K562 (cell line): Measurements from ENCODE around the gene FIGLA. TPM values are rescaled to one million over a fixed set of nuclear protein-coding genes. Genes with fewer than 3 reads are reported as not detected.

Experiments
- ATAC-seq: fragments of 200-7000 bp; cut with Tn5 transposase; 3 replicates; pipeline ENCODE4 v1.9.1; 2020; ENCODE audit warnings: moderate library complexity
- BruUV-seq: library from RNA; stranded (reverse); fragments of 400-500 nt; replicated peaks from 2 replicates; lab custom pipeline; 2021; lab: Mats Ljungman, UMichigan
- CTCF ChIA-PET: fragments of 300-600 bp; formaldehyde crosslinking; extraction: SDS; loops from one replicate; lab custom pipeline; 2021; ENCODE audit warnings: low intra/inter-chr PET ratio; lab: Yijun Ruan, JAX
- POLR2A ChIA-PET: fragments of 300-600, 350-650 bp; sonication (Branson Sonifier 250); formaldehyde crosslinking; extraction: SDS; loops from one replicate; lab custom pipeline; 2021; ENCODE audit warnings: antibody characterized with exemption, inconsistent platforms; lab: Yijun Ruan, JAX
- DNase-seq, 4 experiments: peaks; one replicate each; pipeline versions ENCODE4 v3.0.0 to v3.0.0-alpha.2; 2011 to 2018; ENCODE audit warnings: low spot score in 3 of 4, mixed read lengths in 3 of 4; ENCODE audit errors: extremely low read depth in 1 of 4
- FAIRE-seq: peaks from 2 replicates; lab custom pipeline; 2011; peaks lifted over from hg19 to GRCh38; lab: Jason Lieb, UNC
- H2AFZ ChIP-seq: 2 replicates; pipeline ENCODE4 v1.6.0; 2011; ENCODE audit warnings: low read depth, low read length, control low read depth, inconsistent platforms
- H3K27ac ChIP-seq: fragments of 200-600 bp; 3 replicates; pipeline ENCODE4 v1.8.0; 2011; ENCODE audit warnings: low read depth, mild to moderate bottlenecking, control low read depth, inconsistent platforms, low read length, moderate library complexity, mixed read lengths; ENCODE audit errors: extremely low read depth
- H3K27me3 ChIP-seq, 2 experiments: fragments of 300-600 bp in 1 of 2; 2 replicates in 1 of 2; 3 replicates in 1 of 2; pipeline versions ENCODE4 v1.6.0 to v1.8.0; 2011; ENCODE audit warnings: inconsistent platforms in 2 of 2, low read length in 2 of 2, mild to moderate bottlenecking in 1 of 2, mixed read lengths in 1 of 2, moderate library complexity in 1 of 2; ENCODE audit not compliant: control insufficient read depth in 2 of 2, insufficient read depth in 2 of 2
- H3K36me3 ChIP-seq: fragments of 300-600 bp; 3 replicates; pipeline ENCODE4 v1.8.0; 2011; ENCODE audit warnings: mild to moderate bottlenecking, low read length, inconsistent platforms; ENCODE audit not compliant: control insufficient read depth, insufficient read depth
- H3K4me1 ChIP-seq, 2 experiments: fragments of 200-600 bp in 1 of 2; replicated peaks in 1 of 2; 2 replicates in 1 of 2; 3 replicates in 1 of 2; pipeline versions ENCODE4 v1.5.1 to v1.8.0; 2011; ENCODE audit warnings: inconsistent platforms in 2 of 2, low read length in 2 of 2, mild to moderate bottlenecking in 1 of 2, mixed read lengths in 1 of 2, moderate library complexity in 1 of 2; ENCODE audit not compliant: control insufficient read depth in 2 of 2, insufficient read depth in 2 of 2
- H3K4me2 ChIP-seq: 2 replicates; pipeline ENCODE4 v1.6.1; 2011; ENCODE audit warnings: low read length, control low read depth, inconsistent platforms, mixed read lengths; ENCODE audit not compliant: insufficient read depth
- H3K4me3 ChIP-seq: fragments of 200-600 bp; sonication (generic), shearing (Covaris generic); 2 replicates; pipeline ENCODE4 v1.5.1; 2016; ENCODE audit warnings: control low read depth, inconsistent platforms
- H3K79me2 ChIP-seq: fragments of 200-600 bp; 3 replicates; pipeline ENCODE4 v1.8.0; 2011; ENCODE audit warnings: low read length, inconsistent platforms; ENCODE audit not compliant: control insufficient read depth, insufficient read depth
- H3K9ac ChIP-seq, 2 experiments: 2 replicates each; pipeline versions ENCODE4 v1.6.0 to v1.6.1; 2011; ENCODE audit warnings: low read depth in 2 of 2, low read length in 2 of 2, control low read depth in 1 of 2, inconsistent platforms in 1 of 2, mild to moderate bottlenecking in 1 of 2, mixed read lengths in 1 of 2; ENCODE audit not compliant: insufficient read depth in 1 of 2
- H3K9me1 ChIP-seq: one replicate; pipeline ENCODE4 v1.6.0; 2011; ENCODE audit warnings: inconsistent platforms, mild to moderate bottlenecking, low read length, moderate library complexity; ENCODE audit not compliant: control insufficient read depth, insufficient read depth
- H3K9me3 ChIP-seq: replicated peaks from 2 replicates; pipeline ENCODE4 v1.5.1; 2011; ENCODE audit warnings: low read depth, low read length, inconsistent platforms; ENCODE audit not compliant: control insufficient read depth, insufficient read depth
- H4K20me1 ChIP-seq: replicated peaks from 2 replicates; pipeline ENCODE4 v1.6.1; 2011; ENCODE audit warnings: low read length, inconsistent platforms, mixed read lengths; ENCODE audit not compliant: control insufficient read depth, insufficient read depth
- BRF1 ChIP-seq: IDR thresholded peaks from 3 replicates; pipeline ENCODE4 v1.6.1; 2011; ENCODE audit warnings: borderline replicate concordance, mild to moderate bottlenecking; ENCODE audit not compliant: insufficient read length; ENCODE audit errors: extremely low read depth
- CBX2 ChIP-seq: fragments of 200-600 bp; sonication (generic); IDR thresholded peaks from one replicate; pipeline ENCODE4 v1.6.1; 2012; ENCODE audit warnings: mild to moderate bottlenecking, low read length, inconsistent platforms; ENCODE audit not compliant: insufficient read depth, poor library complexity, severe bottlenecking
- CREM ChIP-seq: IDR thresholded peaks from 2 replicates; pipeline ENCODE4 v1.6.1; 2014; ENCODE audit warnings: antibody characterized with exemption, low read depth
- E2F6 ChIP-seq, 2 experiments: IDR thresholded peaks; 2 replicates each; pipeline ENCODE4 v1.6.1; 2011; ENCODE audit warnings: borderline replicate concordance in 1 of 2, control low read depth in 1 of 2, low read depth in 1 of 2, low read length in 1 of 2, mild to moderate bottlenecking in 1 of 2, mixed read lengths in 1 of 2, moderate library complexity in 1 of 2; ENCODE audit not compliant: insufficient read depth in 1 of 2, insufficient read length in 1 of 2, poor library complexity in 1 of 2, severe bottlenecking in 1 of 2; ENCODE audit errors: extremely low read depth in 1 of 2
- HDAC1 ChIP-seq, 2 experiments: fragments of 450-650 bp; IDR thresholded peaks; 2 replicates each; pipeline ENCODE4 v1.6.1; 2016 to 2017; ENCODE audit warnings: inconsistent platforms in 1 of 2, mild to moderate bottlenecking in 1 of 2, moderate library complexity in 1 of 2
- KDM4B ChIP-seq, 2 experiments: fragments of 450-650 bp in 1 of 2; sonication (generic) in 1 of 2; IDR thresholded peaks; 2 replicates each; pipeline ENCODE4 v1.6.1; 2016 to 2017; ENCODE audit warnings: borderline replicate concordance in 2 of 2, antibody characterized with exemption in 1 of 2, low read depth in 1 of 2, mild to moderate bottlenecking in 1 of 2
- MBD2 ChIP-seq: sonication (generic); IDR thresholded peaks from 2 replicates; pipeline ENCODE4 v1.6.1; 2016; ENCODE audit warnings: low read depth, borderline replicate concordance
- PRDM10 ChIP-seq: fragments of 450-650 bp; IDR thresholded peaks from 2 replicates; pipeline ENCODE4 v1.6.1; 2018; ENCODE audit not compliant: partially characterized antibody
- RCOR1 ChIP-seq, 2 experiments: IDR thresholded peaks; 2 replicates each; pipeline ENCODE4 v1.6.1; 2012; ENCODE audit warnings: low read depth in 2 of 2, low read length in 2 of 2, borderline replicate concordance in 1 of 2, improper control_type of control experiment in 1 of 2
- SMAD4 ChIP-seq: fragments of 250-450 bp; sonication (Bioruptor Pico); conservative IDR thresholded peaks from 2 replicates; pipeline ENCODE4 v1.8.0; 2021; ENCODE audit warnings: inconsistent platforms, mild to moderate bottlenecking, moderate library complexity
- SP1 ChIP-seq: sonication (generic); formaldehyde crosslinking; IDR thresholded peaks from 2 replicates; pipeline ENCODE4 v1.8.1; 2022; ENCODE audit warnings: mild to moderate bottlenecking, missing genetic modification reagents
- TCF7L2 ChIP-seq: fragments of 150-350 bp; IDR thresholded peaks from 2 replicates; pipeline ENCODE4 v1.6.1; 2016; ENCODE audit warnings: low read depth, mild to moderate bottlenecking, low read length, moderate library complexity
- ZFP91 ChIP-seq: sonication (generic); formaldehyde crosslinking; IDR thresholded peaks from 2 replicates; pipeline ENCODE4 v1.8.0; 2022; ENCODE audit warnings: mild to moderate bottlenecking, missing genetic modification reagents
- ZNF766 ChIP-seq: fragments of 200-800 bp; sonication (Bioruptor generic); conservative IDR thresholded peaks from 2 replicates; pipeline ENCODE4 v1.6.1; 2016; ENCODE audit warnings: missing genetic modification characterization, missing compliant biosample characterization
- WGBS: fragments of 100-300 bp; shearing (Covaris generic); methylation state at CpG from one replicate; pipeline ENCODE4 v1.1.6; 2016; ENCODE audit warnings: low coverage, mixed read lengths; ENCODE audit not compliant: insufficient coverage; ENCODE audit errors: missing lambda C conversion rate; 5-methylcytosine and 5-hydroxymethylcytosine counted together
- in situ Hi-C: fragments of 300-500 bp; cut with MboI; formaldehyde crosslinking; loops from 4 replicates; pipeline ENCODE4 v1.15.0; 2018; ENCODE audit warnings: inconsistent platforms, mixed read lengths
- intact Hi-C: fragments of 100-400 bp; cut with micrococcal nuclease; formaldehyde crosslinking; loops from 2 replicates; pipeline ENCODE4 v1.14.2; 2022
- polyA plus RNA-seq, 8 experiments: library from polyadenylated mRNA; depleted of rRNA in 4 of 8; stranded (reverse) in 5 of 8; unstranded in 3 of 8; fragments of >200 nt; fragmentation: Nextera tagmentation in 2 of 8; fragmentation: Illumina TruSeq in 1 of 8; extraction: Ambion mirVana in 2 of 8; extraction: Trizol in 1 of 8; gene quantifications; 2 replicates each; pipeline versions ENCODE4 v1.2.1 to v1.2.3, GENCODE V29; 2011 to 2014; ENCODE audit warnings: inconsistent platforms in 1 of 8, missing spikeins in 1 of 8
- total RNA-seq, 7 experiments: library from RNA; depleted of rRNA in 6 of 7; stranded (reverse); fragments of >200 nt in 6 of 7; fragmentation: Illumina TruSeq in 2 of 7; extraction: Trizol in 2 of 7; gene quantifications; 2 replicates each; pipeline versions ENCODE4 v1.2.1 to v1.2.3, GENCODE V29; 2011 to 2021; ENCODE audit warnings: low replicate concordance in 1 of 7

The FIGLA gene
- total and polyA plus RNA-seq, 9 of the 15 experiments (the other 6 are each of a cell fraction or from before 2014, with no cell fraction given): not detected

- Histone ChIP-seq H3K36me3 (no peaks in the 10 kb centered on the region), H4K20me1 (no peaks in the 10 kb centered on the region), H3K9me1 (no peaks in the 10 kb centered on the region), H3K9ac (no peak overlapping the region), H3K27me3 (peaks cover 39 to 61% of the 10 kb centered on the region in 2 experiments), H3K4me2 (no peak overlapping the region), H2AFZ (no peak overlapping the region), H3K4me3 (no peak overlapping the region), H3K4me1 (no peaks in the 10 kb centered on the region), H3K79me2 (no peaks in the 10 kb centered on the region), H3K9me3 (no peaks in the 10 kb centered on the region), H3K27ac (no peak overlapping the region)
- TF ChIP-seq ZNF766 (CRISPR knock-in tag) (no peak), PRDM10 (no peak), CREM (no peak), TCF7L2 (no peak), HDAC1 (IDR thresholded peaks at IDR 0.05) (no peak), MBD2 (no peak), E2F6 (IDR thresholded peaks at IDR 0.05; ENCODE audit: borderline replicate concordance in 1 of 2, extremely low read depth in 1 of 2, insufficient read depth in 1 of 2, insufficient read length in 1 of 2, low read depth in 1 of 2, low read length in 1 of 2, poor library complexity in 1 of 2, severe bottlenecking in 1 of 2) (no peak), KDM4B (IDR thresholded peaks at IDR 0.05; ENCODE audit: borderline replicate concordance in 2 of 2, low read depth in 1 of 2) (no peak), BRF1 (no peak), ZFP91 (CRISPR knock-in tag) (no peak), CBX2 (no peak), SP1 (CRISPR knock-in tag) (no peak), RCOR1 (IDR thresholded peaks at IDR 0.05; ENCODE audit: borderline replicate concordance in 1 of 2, low read depth in 2 of 2, low read length in 2 of 2) (no peak), SMAD4 (no peak)
- in situ Hi-C loops: no loop called here
- 0% methylated on average over 3 of the region's 3 CpGs for WGBS
- intact Hi-C loops: no loop called here
- DNase-seq (no peak), FAIRE-seq (no peak), ATAC-seq (no peak)
- ChIA-PET CTCF (no interaction called here), POLR2A (interaction anchor here (0.7 to 1.5 kb wide), 2 partner anchors 9 to 38 kb away, joined by 3 to 4 read pairs; no protein-coding TSS in a partner anchor)
- no TSS peak for BruUV-seq
These were observed 27.0 kb upstream of the FIGLA start for GRCh38 chr2:70817284-70817954.
